Endothelial cell (in vitro differentiated cells): ENCODE data around the gene TLR9. TPM values are rescaled to one million over a fixed set of nuclear protein-coding genes. Genes with fewer than 3 reads are reported as not detected.

Source experiments
- DNase-seq: peaks from one replicate; pipeline ENCODE4 v3.0.0; 2021; ENCODE audit warnings: low spot score
- H3K27ac Mint-ChIP-seq: one replicate; pipeline ENCODE4 v1.8.0; 2021; ENCODE audit warnings: mixed read lengths, inconsistent platforms; ENCODE audit not compliant: unreplicated experiment
- H3K27me3 Mint-ChIP-seq: one replicate; pipeline ENCODE4 v1.8.0; 2021; ENCODE audit warnings: mild to moderate bottlenecking, moderate library complexity, mixed read lengths, inconsistent platforms; ENCODE audit not compliant: unreplicated experiment
- H3K36me3 Mint-ChIP-seq: one replicate; pipeline ENCODE4 v1.8.0; 2021; ENCODE audit warnings: mild to moderate bottlenecking, low read depth, mixed read lengths, inconsistent platforms; ENCODE audit not compliant: unreplicated experiment
- H3K4me1 Mint-ChIP-seq: one replicate; pipeline ENCODE4 v1.8.0; 2021; ENCODE audit warnings: mild to moderate bottlenecking, mixed read lengths, inconsistent platforms; ENCODE audit not compliant: unreplicated experiment
- H3K4me3 Mint-ChIP-seq: one replicate; pipeline ENCODE4 v1.8.0; 2021; ENCODE audit warnings: mild to moderate bottlenecking, mixed read lengths, inconsistent platforms; ENCODE audit not compliant: unreplicated experiment
- H3K9me3 Mint-ChIP-seq: one replicate; pipeline ENCODE4 v1.8.0; 2021; ENCODE audit warnings: mixed read lengths, inconsistent platforms; ENCODE audit not compliant: unreplicated experiment
- total RNA-seq: library from RNA; stranded (reverse); fragmentation: NEBNext Ultra II Directional; extraction: Animal tissue kit (Norgen Biotek cat#: 25700); gene quantifications from one replicate; pipeline ENCODE4 v1.2.1, GENCODE V29; 2021; ENCODE audit not compliant: unreplicated experiment
- TF ChIP-seq, protein P1 (sequence below): fragments of 200-600 bp; sonication (generic); IDR thresholded peaks from one replicate; pipeline ENCODE4 v1.5.0; 2021; ENCODE audit warnings: antibody characterized with exemption; ENCODE audit not compliant: unreplicated experiment

TLR9 gene
- total RNA-seq, 1 donor from 2014 or later = not detected

GRCh38 chr3:52229656-52230055 lies 4.2 kb upstream of the TLR9 start:
- no peaks in the 10 kb centered on the region for H3K9me3 Mint-ChIP-seq
- DNase-seq = no peak
- peaks cover 13% of the 10 kb centered on the region for H3K27me3 Mint-ChIP-seq
- no peak overlapping the region for H3K27ac Mint-ChIP-seq
- no peak overlapping the region for H3K4me3 Mint-ChIP-seq
- peaks cover 15% of the 10 kb centered on the region for H3K36me3 Mint-ChIP-seq
- no peaks in the 10 kb centered on the region for H3K4me1 Mint-ChIP-seq
- TF ChIP-seq, protein P1, sequence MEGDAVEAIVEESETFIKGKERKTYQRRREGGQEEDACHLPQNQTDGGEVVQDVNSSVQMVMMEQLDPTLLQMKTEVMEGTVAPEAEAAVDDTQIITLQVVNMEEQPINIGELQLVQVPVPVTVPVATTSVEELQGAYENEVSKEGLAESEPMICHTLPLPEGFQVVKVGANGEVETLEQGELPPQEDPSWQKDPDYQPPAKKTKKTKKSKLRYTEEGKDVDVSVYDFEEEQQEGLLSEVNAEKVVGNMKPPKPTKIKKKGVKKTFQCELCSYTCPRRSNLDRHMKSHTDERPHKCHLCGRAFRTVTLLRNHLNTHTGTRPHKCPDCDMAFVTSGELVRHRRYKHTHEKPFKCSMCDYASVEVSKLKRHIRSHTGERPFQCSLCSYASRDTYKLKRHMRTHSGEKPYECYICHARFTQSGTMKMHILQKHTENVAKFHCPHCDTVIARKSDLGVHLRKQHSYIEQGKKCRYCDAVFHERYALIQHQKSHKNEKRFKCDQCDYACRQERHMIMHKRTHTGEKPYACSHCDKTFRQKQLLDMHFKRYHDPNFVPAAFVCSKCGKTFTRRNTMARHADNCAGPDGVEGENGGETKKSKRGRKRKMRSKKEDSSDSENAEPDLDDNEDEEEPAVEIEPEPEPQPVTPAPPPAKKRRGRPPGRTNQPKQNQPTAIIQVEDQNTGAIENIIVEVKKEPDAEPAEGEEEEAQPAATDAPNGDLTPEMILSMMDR = no peak

DNA sequence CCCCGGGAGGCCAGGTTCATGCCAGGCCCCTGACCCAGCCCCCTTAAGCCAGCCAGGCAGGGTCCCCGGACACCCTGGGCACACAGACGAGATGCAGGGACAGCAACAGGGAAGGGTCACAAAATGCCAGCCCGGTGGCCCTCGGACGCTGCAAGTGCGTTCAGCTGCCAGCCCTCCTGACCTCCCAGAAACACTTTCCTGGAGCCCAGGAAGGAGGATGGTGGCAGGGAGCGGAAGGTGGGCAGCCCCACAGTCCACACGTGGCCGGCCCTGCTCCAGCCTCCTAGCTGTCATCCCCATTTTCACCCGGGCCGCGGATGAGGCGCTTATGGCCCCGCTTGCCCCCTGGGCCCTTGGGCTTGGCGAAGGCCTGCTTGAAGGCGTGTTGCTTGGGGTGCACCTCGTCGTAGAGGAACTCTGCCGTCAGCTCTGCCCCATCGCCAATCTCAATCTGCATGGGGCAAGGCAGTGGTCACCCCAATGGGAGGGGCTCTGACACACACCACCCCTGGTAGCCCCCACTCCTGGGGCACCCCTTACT lies 3.4 kb upstream of the TLR9 start:
- no peak for DNase-seq
- H3K27me3 Mint-ChIP-seq = peaks cover 17% of the 10 kb centered on the region
- no peaks in the 10 kb centered on the region for H3K4me1 Mint-ChIP-seq
- H3K36me3 Mint-ChIP-seq = peaks cover 16% of the 10 kb centered on the region
- no peak overlapping the region for H3K27ac Mint-ChIP-seq
- no peak overlapping the region for H3K4me3 Mint-ChIP-seq
- no peaks in the 10 kb centered on the region for H3K9me3 Mint-ChIP-seq
- TF ChIP-seq, protein P1 = no peak

DNA sequence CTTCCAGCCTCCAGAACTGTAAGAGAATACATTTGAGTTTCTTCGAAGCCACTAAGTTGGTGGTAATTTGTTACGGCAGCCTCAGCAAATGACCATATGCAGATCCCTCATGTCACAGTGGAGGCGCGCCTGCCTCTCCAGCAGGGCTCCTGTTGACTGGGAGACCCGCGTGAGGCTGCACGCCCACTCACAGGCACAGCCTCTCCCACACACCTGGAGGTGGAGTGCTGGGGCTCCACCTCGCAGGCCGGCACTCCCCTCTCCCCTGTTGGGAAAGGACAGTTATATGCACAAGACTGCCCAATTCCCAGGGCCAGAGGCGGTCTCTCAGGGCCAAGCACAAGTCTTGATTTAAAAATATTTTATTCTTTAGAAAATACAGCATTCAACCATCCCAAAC lies 2.8 kb upstream of the TLR9 start:
- peaks cover 23% of the 10 kb centered on the region for H3K27me3 Mint-ChIP-seq
- no peak overlapping the region for H3K4me3 Mint-ChIP-seq
- no peak for DNase-seq
- H3K9me3 Mint-ChIP-seq = no peaks in the 10 kb centered on the region
- H3K27ac Mint-ChIP-seq = no peak overlapping the region
- peaks cover 18% of the 10 kb centered on the region for H3K36me3 Mint-ChIP-seq
- TF ChIP-seq, protein P1 = no peak
- no peaks in the 10 kb centered on the region for H3K4me1 Mint-ChIP-seq

GRCh38 chr3:52227766-52228165 lies 2.3 kb upstream of the TLR9 start:
- Mint-ChIP-seq H3K36me3 (peaks cover 18% of the 10 kb centered on the region), H3K27ac (no peak overlapping the region), H3K4me3 (no peak overlapping the region), H3K27me3 (peaks cover 28% of the 10 kb centered on the region), H3K4me1 (no peaks in the 10 kb centered on the region), H3K9me3 (no peaks in the 10 kb centered on the region)
- DNase-seq = no peak
- TF ChIP-seq, protein P1 = no peak

DNA sequence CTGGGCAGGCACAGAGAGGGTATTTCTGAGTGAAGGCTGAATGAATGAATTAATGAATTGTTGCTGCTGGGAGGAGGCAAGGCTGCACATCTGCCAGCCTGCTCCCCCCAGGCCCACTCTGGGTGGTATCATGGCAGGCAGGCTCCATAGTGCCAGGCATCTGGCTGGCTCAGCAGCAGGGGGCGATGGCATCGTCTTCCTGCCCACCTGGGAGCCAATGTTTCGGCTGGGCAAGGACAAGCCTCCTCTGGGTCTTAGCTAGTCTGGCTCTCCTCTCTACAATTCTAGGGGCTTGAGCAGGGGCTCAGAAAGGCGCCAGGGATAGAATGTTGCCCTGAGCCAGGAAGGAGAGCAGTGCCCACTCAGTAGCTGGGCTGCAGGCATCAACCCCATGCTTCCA lies 1.7 kb upstream of the TLR9 start:
- Mint-ChIP-seq H3K36me3 (peaks cover 18% of the 10 kb centered on the region), H3K27ac (no peak overlapping the region)

More for the DNA sequence above, 1.7 kb upstream of the TLR9 start:
- Mint-ChIP-seq H3K4me1 (no peaks in the 10 kb centered on the region), H3K27me3 (peaks cover 28% of the 10 kb centered on the region), H3K4me3 (no peak overlapping the region), H3K9me3 (no peaks in the 10 kb centered on the region)
- DNase-seq = no peak
- TF ChIP-seq, protein P1 = no peak
